Glutamatergic neuron (in vitro differentiated cells): Measurements from ENCODE around the gene EYA4. TPM values are rescaled to one million over a fixed set of nuclear protein-coding genes. Genes with fewer than 3 reads are reported as not detected.

Source experiments
- DNase-seq: peaks from one replicate; pipeline ENCODE4 v3.0.0; 2022
- H3K27ac Mint-ChIP-seq: one replicate; pipeline ENCODE4 v1.8.0; 2020; ENCODE audit warnings: mild to moderate bottlenecking, mixed read lengths, inconsistent platforms; ENCODE audit not compliant: unreplicated experiment
- H3K27me3 Mint-ChIP-seq: one replicate; pipeline ENCODE4 v1.8.0; 2020; ENCODE audit warnings: mild to moderate bottlenecking, moderate library complexity, mixed read lengths, inconsistent platforms; ENCODE audit not compliant: unreplicated experiment
- H3K36me3 Mint-ChIP-seq: one replicate; pipeline ENCODE4 v1.8.0; 2020; ENCODE audit warnings: mild to moderate bottlenecking, mixed read lengths, inconsistent platforms; ENCODE audit not compliant: unreplicated experiment
- H3K4me1 Mint-ChIP-seq: one replicate; pipeline ENCODE4 v1.8.0; 2020; ENCODE audit warnings: mild to moderate bottlenecking, low read depth, mixed read lengths, inconsistent platforms; ENCODE audit not compliant: unreplicated experiment
- H3K4me3 Mint-ChIP-seq: one replicate; pipeline ENCODE4 v1.8.0; 2020; ENCODE audit warnings: mild to moderate bottlenecking, mixed read lengths, inconsistent platforms; ENCODE audit not compliant: unreplicated experiment
- H3K9me3 Mint-ChIP-seq: one replicate; pipeline ENCODE4 v1.8.0; 2020; ENCODE audit warnings: mild to moderate bottlenecking, moderate library complexity, mixed read lengths, inconsistent platforms; ENCODE audit not compliant: unreplicated experiment
- CTCF ChIP-seq: fragments of 200-600 bp; sonication (generic); IDR thresholded peaks from one replicate; pipeline ENCODE4 v1.5.0; 2021; ENCODE audit not compliant: partially characterized antibody, unreplicated experiment
- total RNA-seq: library from RNA; stranded (reverse); fragmentation: NEBNext Ultra II Directional; extraction: Animal tissue kit (Norgen Biotek cat#: 25700); gene quantifications from one replicate; pipeline ENCODE4 v1.2.1, GENCODE V29; 2021; ENCODE audit not compliant: unreplicated experiment

EYA4 gene
- total RNA-seq, 1 donor from 2014 or later: not detected

DNA sequence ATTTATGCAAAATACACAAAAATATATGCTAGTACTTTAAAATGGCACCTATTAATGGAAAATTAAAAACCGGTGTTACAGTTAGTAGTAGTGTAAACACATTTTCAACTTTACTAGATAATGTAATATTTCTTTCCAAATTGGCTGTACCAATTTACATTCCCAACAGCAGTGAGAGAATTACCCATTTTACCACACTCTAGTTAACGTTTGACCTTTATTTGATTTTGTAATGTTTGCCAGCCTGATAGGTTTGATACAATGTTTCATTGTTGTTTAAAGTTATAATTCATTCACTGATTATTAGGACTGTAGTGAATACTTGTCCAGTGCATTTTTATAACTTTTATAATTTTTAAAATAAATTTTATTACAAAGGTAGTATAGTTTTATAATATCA is 182.1 kb downstream of the EYA4 start:
- H3K4me1 Mint-ChIP-seq: no peaks in the 10 kb centered on the region
- no peak for DNase-seq
- no peaks in the 10 kb centered on the region for H3K9me3 Mint-ChIP-seq
- TF ChIP-seq CTCF: no peak
- H3K36me3 Mint-ChIP-seq: no peaks in the 10 kb centered on the region
- peaks cover 3% of the 10 kb centered on the region for H3K27me3 Mint-ChIP-seq
- H3K27ac Mint-ChIP-seq: no peak overlapping the region
- no peak overlapping the region for H3K4me3 Mint-ChIP-seq

- Mint-ChIP-seq H3K4me1 (no peaks in the 10 kb centered on the region), H3K4me3 (no peak overlapping the region), H3K36me3 (no peaks in the 10 kb centered on the region), H3K27ac (no peak overlapping the region), H3K27me3 (peaks cover 3% of the 10 kb centered on the region), H3K9me3 (no peaks in the 10 kb centered on the region)
- no peak for TF ChIP-seq CTCF
- no peak for DNase-seq
Observed at GRCh38 chr6:133424359-133424758, 183.2 kb downstream of the EYA4 start.

DNA sequence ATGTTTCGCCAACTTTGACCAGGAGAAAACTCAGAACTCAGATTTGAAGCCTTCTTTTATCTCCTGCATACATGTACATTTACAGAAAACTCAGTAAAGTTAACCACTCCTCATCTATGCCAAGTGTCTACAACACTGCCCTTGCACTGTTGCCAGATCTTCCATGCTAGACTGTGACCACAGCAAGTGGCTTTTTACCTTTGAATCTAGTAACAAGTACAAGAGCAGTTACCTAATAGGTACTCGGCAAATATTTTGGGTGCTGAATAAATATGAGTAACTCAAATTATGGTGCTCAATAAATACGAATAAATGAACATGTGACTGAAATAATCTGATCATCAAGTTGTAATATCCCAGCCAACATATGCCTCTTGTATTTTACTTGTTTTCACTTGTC is 184.9 kb downstream of the EYA4 start:
- Mint-ChIP-seq H3K27me3 (peaks cover 3% of the 10 kb centered on the region), H3K36me3 (no peaks in the 10 kb centered on the region), H3K27ac (no peak overlapping the region), H3K4me3 (no peak overlapping the region), H3K9me3 (no peaks in the 10 kb centered on the region), H3K4me1 (peaks cover 2% of the 10 kb centered on the region)
- DNase-seq: no peak
- TF ChIP-seq CTCF: no peak

DNA sequence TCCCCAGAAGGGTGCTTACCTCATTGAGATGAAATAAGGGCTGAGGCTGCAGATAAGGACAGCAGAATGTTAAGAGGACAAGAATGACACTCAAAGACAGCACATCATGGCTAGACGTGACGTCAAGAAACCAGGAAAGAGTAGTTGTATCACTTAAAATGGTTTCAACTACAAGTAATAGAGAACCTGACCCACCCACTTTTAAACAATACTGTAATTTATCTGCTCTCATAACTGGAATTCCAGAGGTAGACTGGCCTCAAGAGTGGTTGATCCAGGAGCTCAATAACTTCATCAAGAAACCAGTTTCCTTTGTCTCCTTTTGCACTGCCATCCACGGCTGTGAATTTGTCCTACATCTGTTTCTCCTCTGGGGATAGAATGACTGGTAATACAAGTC is 187.1 kb downstream of the EYA4 start:
- Mint-ChIP-seq H3K27me3 (peaks cover 7% of the 10 kb centered on the region), H3K27ac (no peak overlapping the region), H3K36me3 (no peaks in the 10 kb centered on the region), H3K4me1 (peaks cover 17% of the 10 kb centered on the region), H3K9me3 (peaks cover 6% of the 10 kb centered on the region), H3K4me3 (no peak overlapping the region)
- TF ChIP-seq CTCF: no peak
- DNase-seq: no peak

GRCh38 chr6:133430530-133430929 is 189.4 kb downstream of the EYA4 start:
- DNase-seq: no peak
- H3K4me1 Mint-ChIP-seq: peaks cover 34% of the 10 kb centered on the region
- peaks cover 6% of the 10 kb centered on the region for H3K9me3 Mint-ChIP-seq
- H3K27ac Mint-ChIP-seq: no peak overlapping the region
- H3K27me3 Mint-ChIP-seq: peaks cover 7% of the 10 kb centered on the region
- H3K36me3 Mint-ChIP-seq: no peaks in the 10 kb centered on the region
- TF ChIP-seq CTCF: no peak
- H3K4me3 Mint-ChIP-seq: no peak overlapping the region
